ENCODE results near the gene NAA50.

- TF ChIP-seq ZNF274 (IDR thresholded peaks at IDR 0.05; ENCODE audit: low read depth, low read length), result no peak
- no peak for TF ChIP-seq SUZ12 (IDR thresholded peaks at IDR 0.05; ENCODE audit: extremely low read depth, insufficient read depth, insufficient read length)
These were observed 25.9 kb upstream of the NAA50 start for GRCh38 chr3:113771993-113772392.
